GM21723 (cell line): ENCODE results near the gene INPP4B.
A peak's percentile ranks its signal among the peaks of the same experiment; 100 is the strongest.

ENCODE experiments used
- ATAC-seq: cut with Tn5 transposase; IDR thresholded peaks from one replicate; pipeline ENCODE4 v1.9.1; 2021; ENCODE audit warnings: mild to moderate bottlenecking, moderate library complexity; ENCODE audit not compliant: unreplicated experiment

INPP4B gene

DNA sequence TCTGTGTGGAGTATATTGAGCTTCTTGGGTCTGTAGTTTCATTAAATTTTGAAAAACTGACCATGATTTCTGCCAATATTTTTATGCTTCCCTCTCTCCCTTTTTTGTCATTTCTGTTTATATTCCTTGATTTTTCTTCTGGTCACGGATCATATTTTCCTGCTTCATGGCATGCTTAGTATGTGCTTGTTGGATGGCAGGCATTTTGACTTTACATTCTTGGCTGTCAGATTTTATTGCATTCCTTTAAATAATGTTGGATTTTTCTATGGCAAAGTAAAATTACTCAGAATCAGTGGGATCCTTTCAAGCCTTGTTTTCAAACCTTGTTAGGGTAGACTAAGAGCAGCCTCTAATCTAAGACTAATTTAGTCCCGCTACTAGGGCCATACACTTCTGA, 677.9 kb downstream of the INPP4B start:
- no peak for ATAC-seq

DNA sequence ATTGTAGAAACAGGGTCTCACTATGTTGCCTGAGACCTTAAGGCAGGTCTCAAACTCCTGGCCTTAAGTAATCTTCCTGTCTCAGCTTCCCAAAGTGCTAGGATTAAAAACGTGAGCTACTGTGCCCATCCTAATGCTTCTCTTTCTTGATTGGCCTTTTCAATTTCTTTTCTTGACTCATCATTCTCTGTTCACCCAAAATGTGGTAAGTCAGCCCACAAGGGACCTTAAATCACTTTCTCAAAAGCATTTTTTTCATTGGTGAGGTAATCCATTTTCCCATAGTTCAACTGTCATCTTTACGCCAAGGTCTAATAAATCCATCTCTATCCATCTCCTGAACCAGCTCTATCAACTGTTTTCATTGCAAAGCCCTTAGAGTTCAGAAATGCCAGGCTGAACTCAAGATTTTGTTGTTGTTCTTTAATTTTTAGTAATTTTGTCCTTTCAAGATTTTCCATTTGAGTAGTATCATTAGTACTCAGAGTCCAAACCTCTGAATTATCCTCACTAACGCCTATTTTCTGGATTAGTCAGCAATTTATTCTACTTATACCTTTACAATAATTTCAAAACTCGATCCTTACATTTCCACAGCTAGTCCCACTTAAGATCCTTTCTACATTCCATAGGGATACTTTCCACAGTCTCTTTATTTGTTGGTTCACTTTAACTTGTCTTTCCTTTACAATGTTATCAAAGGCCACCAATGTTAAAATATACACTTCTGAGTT, 681.2 kb downstream of the INPP4B start:
- ATAC-seq, result no peak

DNA sequence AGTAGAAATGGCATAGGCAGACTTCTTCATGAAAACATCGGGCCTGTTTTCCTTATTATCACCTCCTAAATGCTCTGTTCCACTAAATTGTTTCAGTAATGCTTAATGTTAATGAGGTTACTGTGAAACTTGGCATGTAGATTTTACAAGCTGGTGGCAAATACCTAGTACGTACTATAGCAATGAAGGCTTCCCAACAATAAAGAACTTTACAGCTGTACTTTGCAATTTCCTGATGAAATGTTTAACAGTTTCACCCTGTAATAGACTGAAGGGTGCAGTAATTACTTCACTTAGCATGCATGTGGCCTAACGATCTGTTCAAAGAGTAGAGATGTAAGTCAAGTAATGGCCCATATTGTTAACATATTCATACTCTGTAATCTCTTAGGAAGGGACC, 685.0 kb downstream of the INPP4B start:
- no peak for ATAC-seq

DNA sequence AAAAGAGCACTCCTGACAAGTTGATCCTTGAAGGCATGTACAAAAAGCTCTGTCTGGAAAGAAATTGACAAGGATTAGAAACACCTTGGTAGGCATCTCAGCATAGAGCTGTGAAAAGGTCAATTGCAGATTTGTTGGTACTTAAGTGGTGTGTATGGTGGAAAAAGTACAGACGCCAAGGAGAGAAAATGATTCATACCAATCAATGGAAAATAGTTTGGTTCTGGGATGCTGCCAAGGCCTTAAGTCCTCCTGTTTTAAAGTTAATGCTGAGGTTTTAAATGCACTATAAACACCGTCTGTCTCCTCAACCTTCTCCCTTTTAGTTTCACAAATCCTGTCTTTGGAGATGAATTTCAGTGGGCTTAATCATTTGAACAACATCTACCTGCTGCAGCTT, 685.6 kb downstream of the INPP4B start:
- ATAC-seq, result no peak

DNA sequence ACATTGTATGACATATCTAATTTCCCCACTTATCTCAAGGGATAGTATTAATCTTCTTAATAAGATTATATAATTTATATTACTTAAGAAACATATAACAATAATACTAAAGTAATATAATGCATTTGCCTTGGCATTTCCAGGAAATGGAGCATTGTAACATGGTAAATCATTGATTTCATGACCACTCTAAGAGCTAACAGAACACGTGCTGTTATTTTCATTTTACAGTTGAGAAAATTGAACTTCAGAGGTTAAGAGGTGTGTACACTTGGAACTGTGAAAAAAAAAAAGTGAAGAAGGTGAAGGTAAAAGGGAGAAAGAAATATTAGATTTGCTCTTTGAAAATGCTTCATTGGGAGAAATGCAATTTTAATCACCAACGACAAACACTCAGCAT, 687.1 kb downstream of the INPP4B start:
- no peak for ATAC-seq

DNA sequence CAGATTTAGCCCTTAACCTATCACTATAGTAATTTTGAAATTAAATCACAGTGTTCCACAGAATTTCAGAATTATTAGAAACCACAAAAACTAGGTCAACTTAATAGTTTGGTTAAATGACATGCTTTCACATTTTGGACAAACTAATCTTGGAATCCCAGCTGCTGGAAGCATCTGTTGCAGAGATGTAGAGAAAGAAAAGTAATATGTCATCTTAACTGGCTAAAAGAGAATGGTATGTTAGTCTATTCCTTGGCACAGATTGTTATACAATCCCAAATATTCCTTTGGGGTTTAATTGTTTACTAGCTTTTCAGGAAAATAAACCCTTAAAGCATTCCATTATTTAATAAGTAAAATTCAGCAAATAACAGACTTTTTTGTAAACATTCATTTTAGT, 689.8 kb downstream of the INPP4B start:
- no peak for ATAC-seq

DNA sequence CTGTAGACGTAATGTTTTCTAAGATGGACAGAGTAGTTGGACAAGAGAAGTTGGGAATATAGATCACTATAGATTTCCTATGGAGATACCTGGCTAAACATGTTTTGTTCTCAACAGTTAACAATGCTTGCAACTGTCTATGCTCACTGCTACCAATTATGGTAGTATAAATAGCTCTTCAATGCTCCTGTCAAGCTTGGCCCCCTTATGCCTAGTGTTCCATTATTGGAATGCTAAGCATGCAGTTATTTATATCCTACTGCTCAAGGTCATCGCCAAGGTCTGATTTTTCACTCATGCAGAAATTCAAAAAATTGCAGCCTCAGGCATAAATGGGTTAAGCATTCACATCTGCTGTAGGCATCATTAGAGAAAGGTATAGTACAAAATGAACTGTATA, 690.8 kb downstream of the INPP4B start:
- ATAC-seq, result no peak

DNA sequence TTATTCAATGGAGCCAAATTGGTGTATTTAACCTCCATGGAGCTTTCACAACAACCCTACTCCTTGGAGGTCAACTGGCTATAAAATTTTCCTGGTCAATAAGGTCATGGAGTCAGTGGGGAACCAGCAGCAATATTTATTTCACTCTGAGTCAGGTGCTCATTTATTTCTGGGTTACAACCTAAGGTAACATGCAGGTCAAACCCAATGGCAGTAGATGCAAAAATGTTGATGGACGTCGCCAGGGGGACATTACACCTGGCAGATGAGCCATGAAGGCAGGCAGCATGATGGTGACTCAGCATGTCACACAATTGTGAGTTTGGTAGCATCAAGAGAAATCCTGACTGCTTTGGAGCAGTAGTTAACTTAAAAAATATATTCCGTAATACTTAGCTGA, 695.6 kb downstream of the INPP4B start:
- no peak for ATAC-seq

DNA sequence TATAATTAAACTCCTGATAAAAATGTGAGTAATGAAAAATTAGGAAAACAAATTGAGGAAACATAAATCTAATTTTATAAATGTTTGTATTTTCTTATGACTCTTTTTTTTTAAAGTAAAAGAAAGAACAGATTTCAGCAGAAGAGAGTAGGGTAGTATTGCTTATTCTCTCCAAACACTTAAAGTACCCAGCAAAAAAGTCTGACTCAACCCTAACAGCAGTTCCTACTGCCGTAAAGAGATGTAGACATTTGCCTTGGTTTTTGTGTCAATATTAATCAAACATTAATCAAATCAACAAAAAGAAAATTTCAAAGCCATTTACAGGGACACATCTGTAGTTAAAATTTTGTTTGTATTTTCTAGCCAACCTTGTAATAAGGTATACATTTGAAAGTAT, 701.3 kb downstream of the INPP4B start:
- no peak for ATAC-seq

DNA sequence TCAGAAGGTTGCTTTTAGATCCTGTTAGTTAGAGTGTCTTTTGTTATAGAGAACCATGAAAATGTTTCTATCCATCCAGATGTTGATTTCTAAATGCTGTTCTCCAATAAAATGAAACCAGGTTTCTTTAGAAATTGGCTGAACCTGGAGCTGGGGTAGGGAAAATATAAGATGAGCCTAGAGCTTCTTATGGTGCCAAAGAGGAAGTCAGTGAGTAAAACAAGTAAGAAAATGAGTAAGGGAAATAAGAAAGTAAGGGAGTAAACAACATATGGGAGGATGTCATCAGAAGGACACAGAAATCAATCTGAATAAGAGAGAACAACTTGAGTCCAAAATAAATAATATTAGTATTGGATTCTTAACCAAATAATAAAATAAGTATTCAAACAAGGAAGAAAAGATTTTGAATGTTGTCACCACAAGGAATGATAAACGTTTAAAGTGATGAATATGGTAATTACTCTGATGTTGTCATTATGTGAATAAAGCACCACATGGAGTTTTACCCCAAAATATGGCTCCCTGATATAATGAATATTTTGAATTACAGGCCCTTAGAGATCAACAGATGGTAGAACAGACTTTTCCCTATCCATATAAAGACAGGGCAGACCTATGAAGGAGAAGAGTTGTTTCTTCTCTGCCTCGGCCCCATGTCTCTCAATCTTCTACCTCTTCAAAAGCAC, 703.6 kb downstream of the INPP4B start:
- no peak for ATAC-seq

DNA sequence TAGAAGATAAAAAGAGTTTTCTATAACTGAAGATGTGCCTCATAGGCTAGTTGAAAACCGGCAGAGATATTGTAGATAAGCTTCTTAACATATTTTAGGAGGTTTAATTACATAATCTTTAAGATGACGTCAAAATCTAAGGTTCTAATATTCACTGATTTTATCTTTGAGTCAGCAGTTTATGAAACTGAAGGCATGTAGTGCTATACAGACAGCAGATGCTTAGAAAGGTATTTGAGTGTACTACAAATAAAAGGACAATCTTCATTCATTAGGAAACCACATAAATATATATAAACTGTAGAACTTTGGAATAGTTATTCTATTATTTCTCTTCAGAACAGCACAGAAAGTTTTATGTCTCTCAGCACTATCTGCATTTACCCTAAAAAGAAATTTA, 704.9 kb downstream of the INPP4B start:
- no peak for ATAC-seq

DNA sequence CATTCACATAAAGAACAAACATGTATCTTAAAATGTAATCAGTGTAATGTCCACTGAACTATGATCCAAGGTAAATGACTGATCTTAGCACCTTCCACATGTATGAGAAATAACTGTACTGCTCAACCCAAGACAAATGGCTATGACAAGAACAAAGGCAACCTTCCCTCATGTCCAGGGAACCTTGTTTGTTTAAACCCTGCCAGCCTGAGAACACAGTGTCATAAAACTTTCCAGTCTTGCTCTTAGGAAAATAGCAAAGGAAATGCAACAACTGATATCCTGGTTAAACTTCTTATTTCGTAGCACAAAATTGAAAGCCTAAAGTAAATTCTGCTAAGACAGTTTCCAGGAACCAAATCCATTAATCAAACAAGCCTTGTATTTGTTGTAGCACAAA, 715.4 kb downstream of the INPP4B start:
- no peak for ATAC-seq

DNA sequence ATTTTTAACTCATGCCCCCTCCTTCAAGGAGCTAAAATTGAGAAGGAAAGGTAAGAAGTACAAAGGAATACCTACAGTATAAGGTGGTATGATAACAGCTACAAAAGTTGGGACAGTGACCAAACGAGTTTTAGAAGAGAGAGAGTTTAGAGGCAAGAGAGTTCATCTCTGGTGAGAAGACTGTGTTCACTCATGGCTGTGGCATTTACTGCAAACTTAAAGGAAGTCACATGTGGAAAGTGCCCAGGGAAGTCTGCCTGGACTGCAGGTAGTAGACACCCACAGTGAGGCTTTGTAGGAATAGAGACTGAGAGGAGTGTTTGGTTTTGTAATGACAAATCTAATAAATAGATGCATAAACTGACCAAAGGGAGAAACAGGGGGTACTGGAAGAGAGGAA, 716.2 kb downstream of the INPP4B start:
- no peak for ATAC-seq

DNA sequence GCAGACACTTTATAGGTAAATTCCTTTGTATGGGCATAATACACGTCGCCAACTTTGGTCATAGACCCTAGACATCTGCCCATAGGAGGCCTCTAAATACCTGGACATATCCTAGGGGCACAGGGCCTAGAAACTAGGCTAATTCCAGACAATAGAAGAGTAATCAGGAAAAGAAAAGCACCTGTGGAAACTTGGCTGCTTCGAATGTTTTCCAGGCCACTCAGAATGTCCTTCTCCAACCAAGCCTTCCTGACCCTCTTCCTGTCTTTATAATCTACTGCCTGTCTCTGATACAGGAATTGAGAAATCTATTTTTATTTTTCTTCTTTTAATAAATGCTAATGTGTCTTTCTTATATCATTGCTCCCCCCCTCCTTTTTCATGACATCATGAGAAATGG, 716.6 kb downstream of the INPP4B start:
- ATAC-seq, result no peak

DNA sequence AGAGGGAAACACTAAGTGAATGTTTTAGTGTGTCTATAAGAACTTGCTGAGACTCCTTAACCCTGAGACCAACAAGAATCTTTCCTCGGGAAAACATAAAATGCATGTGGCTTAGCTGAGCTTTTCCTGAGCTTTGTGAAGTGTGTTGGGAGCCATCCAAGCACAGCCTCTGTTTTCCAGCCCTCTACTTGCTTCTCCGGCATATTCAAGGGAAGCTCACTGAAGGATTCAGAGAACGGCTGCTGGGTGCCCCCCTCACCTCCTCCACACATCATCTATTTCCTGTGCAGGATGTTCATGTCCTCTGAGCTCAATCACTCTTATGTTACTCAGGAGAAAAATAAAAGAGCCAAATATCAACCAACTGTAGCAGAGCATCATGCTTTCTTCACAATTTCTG, 717.6 kb downstream of the INPP4B start:
- no peak for ATAC-seq

DNA sequence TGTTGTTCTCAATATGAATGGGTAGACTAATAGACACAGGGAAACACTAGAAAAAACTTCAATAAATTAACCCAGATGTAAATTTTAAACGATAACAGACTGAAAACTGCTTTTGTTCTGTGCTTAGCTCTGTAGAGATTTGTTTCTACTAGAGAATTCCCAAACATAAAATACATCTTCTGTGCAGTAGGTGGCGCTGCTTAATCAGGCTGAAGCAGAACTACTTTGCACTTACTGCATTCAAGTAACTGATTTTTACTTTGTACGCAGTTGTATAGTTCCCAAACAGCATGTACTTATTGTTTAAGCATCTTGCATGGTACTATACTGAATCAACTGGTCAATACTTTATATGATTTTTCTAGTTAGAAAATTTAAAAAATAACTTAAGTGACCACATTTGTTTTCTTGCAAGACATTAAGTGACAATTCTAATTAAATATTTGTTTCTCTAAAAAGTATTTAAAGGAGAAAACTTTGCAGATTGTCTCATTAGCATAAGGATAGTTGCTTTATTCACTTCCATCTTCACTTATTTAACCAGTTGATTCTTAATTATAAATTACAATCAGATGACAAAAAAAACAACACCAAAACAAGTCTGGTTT, 719.1 kb downstream of the INPP4B start:
- ATAC-seq, result peak; percentile 81

DNA sequence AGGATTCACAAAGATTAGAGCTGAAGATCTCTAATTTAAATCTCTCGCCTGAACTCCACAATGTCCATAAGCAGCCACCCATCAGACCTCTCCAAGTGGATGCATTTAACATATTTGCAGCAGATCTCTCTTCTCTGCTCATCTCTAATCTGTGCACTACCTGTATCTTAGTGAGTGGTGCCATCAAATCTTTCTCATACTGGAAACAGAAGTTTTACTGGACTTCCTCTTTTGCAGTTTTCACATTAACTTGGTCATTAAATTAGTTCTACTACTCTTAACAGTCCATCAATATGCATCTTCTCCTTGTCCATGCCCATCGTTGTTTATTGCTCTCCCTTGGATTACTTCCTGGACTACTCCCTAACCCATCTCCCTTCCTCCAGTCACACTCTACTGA, 721.2 kb downstream of the INPP4B start:
- no peak for ATAC-seq

DNA sequence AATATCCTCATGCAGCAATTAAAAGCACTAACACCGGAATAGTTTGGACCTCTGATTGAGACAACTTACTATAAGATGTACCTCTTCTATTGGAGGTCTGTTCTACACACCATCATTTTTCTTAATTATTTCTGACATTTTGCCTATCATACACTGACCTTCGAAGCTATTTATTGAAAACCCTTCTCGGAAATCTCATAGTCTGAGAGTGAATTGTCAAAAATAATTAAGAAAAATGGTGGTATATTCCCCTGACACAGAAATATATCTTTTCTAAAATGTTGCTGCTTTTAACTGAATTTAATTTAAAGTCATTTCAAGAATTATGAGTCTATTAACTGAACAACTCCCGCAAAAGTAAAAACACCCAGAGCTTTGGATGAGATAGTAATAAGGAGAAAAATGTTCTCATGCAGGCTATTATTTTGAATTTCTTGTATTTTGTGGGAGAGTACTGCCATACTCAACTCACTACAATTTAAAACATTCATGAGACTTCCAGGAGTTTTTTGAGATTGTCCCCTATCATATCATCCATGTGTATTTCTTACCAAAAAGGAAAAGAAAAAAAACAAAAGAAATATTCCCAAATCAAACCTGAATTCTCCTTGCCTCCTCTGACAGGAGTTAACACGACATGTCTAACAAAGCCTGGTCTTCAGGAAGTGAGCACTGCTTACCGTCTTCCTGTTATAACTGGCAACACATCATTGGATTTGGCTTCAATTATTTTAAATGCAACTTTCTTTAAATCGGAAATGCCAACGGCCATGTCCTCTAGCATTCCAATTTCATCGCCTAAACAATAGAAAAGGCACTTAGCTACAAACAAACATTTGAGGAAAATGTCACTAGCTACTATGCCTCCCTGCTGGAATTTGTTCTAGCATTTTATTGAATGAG, 724.4 kb downstream of the INPP4B start:
- ATAC-seq, result no peak

DNA sequence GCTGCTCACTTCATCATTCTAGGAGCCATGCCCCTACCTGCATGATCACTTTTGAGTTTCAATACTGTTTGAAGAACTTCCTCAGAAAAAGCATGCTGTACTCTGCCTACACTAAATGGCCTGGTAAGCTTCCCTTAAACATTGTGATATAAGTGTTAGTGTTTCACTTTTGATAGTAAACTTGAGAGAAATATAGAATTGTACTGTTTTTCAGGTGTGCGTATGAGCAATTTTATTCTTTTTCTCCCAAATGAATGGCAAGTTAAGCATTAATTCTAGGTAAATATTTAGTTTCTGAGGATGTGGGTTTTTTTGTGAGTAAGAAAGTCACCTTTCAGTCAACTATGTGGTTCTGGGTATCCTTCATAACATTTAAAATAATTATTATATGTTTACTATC, 725.2 kb downstream of the INPP4B start:
- no peak for ATAC-seq

DNA sequence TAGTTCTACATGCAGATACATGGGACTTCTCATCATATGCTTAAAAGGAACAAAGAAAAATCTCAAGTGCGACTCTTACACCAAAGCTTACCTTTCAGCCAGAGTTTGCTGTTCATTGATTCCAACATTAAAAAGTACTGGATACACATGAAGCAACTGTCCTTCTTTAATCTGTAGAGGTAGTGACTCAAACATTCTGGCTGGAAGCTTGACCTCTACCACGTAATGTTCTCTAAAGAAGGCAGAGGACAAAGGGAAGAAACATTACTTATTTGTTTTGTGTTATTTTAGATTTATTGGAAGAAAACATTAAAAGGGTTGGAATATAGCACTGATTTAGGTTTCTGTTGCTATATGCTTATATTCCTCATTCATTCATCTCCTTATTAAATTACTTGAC, 733.6 kb downstream of the INPP4B start:
- no peak for ATAC-seq

DNA sequence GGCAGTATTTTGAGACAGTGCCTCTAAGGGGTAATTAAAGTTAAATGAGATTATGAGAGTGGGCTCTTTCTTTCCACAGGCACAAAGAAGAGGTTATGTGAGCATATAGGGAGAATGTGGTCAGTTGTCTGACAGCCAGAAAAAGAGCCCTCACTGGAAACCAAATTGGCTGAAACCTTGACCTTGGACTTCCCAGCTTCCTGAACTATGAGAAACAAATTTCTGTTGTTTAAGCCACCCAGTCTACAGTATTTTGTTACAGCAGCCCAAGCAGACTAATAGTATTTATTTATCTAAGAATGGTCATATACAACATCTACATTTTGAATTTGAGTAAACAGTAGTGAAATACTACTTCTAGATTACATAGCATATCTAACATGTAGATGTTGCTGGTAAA, 736.0 kb downstream of the INPP4B start:
- no peak for ATAC-seq
